HCT116 (cell line): ENCODE measurements around the gene VWA3B.

ENCODE experiments used
- EGR1 ChIP-seq: IDR thresholded peaks from 2 replicates; pipeline ENCODE4 v1.6.1; 2012; ENCODE audit warnings: low read depth
- EZH2phosphoT487 ChIP-seq: fragments of 200-600 bp; IDR thresholded peaks from 2 replicates; pipeline ENCODE4 v1.6.1; 2018; ENCODE audit warnings: antibody characterized with exemption, borderline replicate concordance
- JUND ChIP-seq: IDR thresholded peaks from 2 replicates; pipeline ENCODE4 v1.6.1; 2012
- POLR2A ChIP-seq: IDR thresholded peaks from 2 replicates; pipeline ENCODE4 v1.7.0; 2011; ENCODE audit warnings: borderline replicate concordance; ENCODE audit not compliant: insufficient read depth, insufficient read length; ENCODE audit errors: extremely low read depth
- POLR2AphosphoS5 ChIP-seq: IDR thresholded peaks from 2 replicates; pipeline ENCODE4 v1.6.1; 2011; ENCODE audit warnings: mild to moderate bottlenecking, low read depth, low read length, moderate library complexity
- YY1 ChIP-seq: IDR thresholded peaks from 2 replicates; pipeline ENCODE4 v1.6.1; 2011; ENCODE audit warnings: low read length, low read depth, moderate library complexity, mild to moderate bottlenecking; ENCODE audit not compliant: insufficient replicate concordance; ENCODE audit errors: extremely low read depth
- TF ChIP-seq, protein P1 (sequence below), 3 experiments: fragments of 200-600 bp in 1 of 3; sonication (generic) in 1 of 3; IDR thresholded peaks in 2 of 3; conservative IDR thresholded peaks in 1 of 3; 2 replicates each; pipeline ENCODE4 v1.5.1; 2012 to 2017; ENCODE audit warnings: low read depth in 2 of 3, low read length in 2 of 3, antibody characterized with exemption in 1 of 3, borderline replicate concordance in 1 of 3, control low read depth in 1 of 3, mild to moderate bottlenecking in 1 of 3, mixed read lengths in 1 of 3, mixed run types in 1 of 3, moderate library complexity in 1 of 3; ENCODE audit not compliant: insufficient read depth in 1 of 3
- TF ChIP-seq, protein P2 (sequence below): IDR thresholded peaks from 2 replicates; pipeline ENCODE4 v1.6.1; 2011; ENCODE audit warnings: mild to moderate bottlenecking, low read length, moderate library complexity; ENCODE audit not compliant: insufficient replicate concordance; ENCODE audit errors: extremely low read depth
- TF ChIP-seq, protein P3 (sequence below): IDR thresholded peaks from 2 replicates; pipeline ENCODE4 v1.6.1; 2012; ENCODE audit warnings: low read depth
- TF ChIP-seq, protein P4 (sequence below): IDR thresholded peaks from 2 replicates; pipeline ENCODE4 v1.6.1; 2012

DNA sequence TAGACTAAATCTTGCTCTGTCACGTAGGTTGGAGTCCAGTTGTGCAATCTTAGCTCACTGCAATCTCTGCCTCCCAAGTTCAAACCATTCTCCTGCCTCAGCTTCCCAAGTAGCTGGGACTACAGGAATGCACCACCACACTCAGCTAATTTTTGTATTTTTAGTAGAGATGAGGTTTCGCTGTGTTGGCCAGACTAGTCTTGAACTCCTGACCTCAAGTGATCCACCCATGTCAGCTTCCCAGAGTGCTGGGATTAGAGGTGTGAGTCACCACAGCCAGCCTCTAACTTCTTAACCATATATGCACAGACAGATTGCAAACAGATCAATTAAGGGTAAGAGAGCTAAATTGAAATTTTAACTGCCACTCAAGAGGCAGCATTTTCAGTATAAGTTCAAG is 237.2 kb downstream of the VWA3B start:
- no peak for TF ChIP-seq POLR2AphosphoS5
- TF ChIP-seq, protein P1, sequence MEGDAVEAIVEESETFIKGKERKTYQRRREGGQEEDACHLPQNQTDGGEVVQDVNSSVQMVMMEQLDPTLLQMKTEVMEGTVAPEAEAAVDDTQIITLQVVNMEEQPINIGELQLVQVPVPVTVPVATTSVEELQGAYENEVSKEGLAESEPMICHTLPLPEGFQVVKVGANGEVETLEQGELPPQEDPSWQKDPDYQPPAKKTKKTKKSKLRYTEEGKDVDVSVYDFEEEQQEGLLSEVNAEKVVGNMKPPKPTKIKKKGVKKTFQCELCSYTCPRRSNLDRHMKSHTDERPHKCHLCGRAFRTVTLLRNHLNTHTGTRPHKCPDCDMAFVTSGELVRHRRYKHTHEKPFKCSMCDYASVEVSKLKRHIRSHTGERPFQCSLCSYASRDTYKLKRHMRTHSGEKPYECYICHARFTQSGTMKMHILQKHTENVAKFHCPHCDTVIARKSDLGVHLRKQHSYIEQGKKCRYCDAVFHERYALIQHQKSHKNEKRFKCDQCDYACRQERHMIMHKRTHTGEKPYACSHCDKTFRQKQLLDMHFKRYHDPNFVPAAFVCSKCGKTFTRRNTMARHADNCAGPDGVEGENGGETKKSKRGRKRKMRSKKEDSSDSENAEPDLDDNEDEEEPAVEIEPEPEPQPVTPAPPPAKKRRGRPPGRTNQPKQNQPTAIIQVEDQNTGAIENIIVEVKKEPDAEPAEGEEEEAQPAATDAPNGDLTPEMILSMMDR (IDR thresholded peaks at IDR 0.05 in 2 of 3, conservative IDR thresholded peaks at IDR 0.05 in 1 of 3; ENCODE audit: borderline replicate concordance in 1 of 3, insufficient read depth in 1 of 3, low read depth in 2 of 3, low read length in 2 of 3), result no peak
- no peak for TF ChIP-seq JUND
- no peak for TF ChIP-seq POLR2A
- TF ChIP-seq, protein P2, sequence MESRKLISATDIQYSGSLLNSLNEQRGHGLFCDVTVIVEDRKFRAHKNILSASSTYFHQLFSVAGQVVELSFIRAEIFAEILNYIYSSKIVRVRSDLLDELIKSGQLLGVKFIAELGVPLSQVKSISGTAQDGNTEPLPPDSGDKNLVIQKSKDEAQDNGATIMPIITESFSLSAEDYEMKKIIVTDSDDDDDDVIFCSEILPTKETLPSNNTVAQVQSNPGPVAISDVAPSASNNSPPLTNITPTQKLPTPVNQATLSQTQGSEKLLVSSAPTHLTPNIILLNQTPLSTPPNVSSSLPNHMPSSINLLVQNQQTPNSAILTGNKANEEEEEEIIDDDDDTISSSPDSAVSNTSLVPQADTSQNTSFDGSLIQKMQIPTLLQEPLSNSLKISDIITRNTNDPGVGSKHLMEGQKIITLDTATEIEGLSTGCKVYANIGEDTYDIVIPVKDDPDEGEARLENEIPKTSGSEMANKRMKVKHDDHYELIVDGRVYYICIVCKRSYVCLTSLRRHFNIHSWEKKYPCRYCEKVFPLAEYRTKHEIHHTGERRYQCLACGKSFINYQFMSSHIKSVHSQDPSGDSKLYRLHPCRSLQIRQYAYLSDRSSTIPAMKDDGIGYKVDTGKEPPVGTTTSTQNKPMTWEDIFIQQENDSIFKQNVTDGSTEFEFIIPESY, result no peak
- TF ChIP-seq, protein P3, sequence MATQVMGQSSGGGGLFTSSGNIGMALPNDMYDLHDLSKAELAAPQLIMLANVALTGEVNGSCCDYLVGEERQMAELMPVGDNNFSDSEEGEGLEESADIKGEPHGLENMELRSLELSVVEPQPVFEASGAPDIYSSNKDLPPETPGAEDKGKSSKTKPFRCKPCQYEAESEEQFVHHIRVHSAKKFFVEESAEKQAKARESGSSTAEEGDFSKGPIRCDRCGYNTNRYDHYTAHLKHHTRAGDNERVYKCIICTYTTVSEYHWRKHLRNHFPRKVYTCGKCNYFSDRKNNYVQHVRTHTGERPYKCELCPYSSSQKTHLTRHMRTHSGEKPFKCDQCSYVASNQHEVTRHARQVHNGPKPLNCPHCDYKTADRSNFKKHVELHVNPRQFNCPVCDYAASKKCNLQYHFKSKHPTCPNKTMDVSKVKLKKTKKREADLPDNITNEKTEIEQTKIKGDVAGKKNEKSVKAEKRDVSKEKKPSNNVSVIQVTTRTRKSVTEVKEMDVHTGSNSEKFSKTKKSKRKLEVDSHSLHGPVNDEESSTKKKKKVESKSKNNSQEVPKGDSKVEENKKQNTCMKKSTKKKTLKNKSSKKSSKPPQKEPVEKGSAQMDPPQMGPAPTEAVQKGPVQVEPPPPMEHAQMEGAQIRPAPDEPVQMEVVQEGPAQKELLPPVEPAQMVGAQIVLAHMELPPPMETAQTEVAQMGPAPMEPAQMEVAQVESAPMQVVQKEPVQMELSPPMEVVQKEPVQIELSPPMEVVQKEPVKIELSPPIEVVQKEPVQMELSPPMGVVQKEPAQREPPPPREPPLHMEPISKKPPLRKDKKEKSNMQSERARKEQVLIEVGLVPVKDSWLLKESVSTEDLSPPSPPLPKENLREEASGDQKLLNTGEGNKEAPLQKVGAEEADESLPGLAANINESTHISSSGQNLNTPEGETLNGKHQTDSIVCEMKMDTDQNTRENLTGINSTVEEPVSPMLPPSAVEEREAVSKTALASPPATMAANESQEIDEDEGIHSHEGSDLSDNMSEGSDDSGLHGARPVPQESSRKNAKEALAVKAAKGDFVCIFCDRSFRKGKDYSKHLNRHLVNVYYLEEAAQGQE, result no peak
- TF ChIP-seq EGR1, result no peak
- TF ChIP-seq EZH2phosphoT487, result no peak
- TF ChIP-seq, protein P4, sequence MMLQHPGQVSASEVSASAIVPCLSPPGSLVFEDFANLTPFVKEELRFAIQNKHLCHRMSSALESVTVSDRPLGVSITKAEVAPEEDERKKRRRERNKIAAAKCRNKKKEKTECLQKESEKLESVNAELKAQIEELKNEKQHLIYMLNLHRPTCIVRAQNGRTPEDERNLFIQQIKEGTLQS, result no peak
- no peak for TF ChIP-seq YY1
